WTC11 (cell line): ENCODE measurements around the gene STRN4.

Experiments
- CREB1 ChIP-seq: sonication (generic); formaldehyde crosslinking; IDR thresholded peaks from 2 replicates; pipeline ENCODE4 v1.8.0; 2023; ENCODE audit warnings: mild to moderate bottlenecking, missing genetic modification reagents
- ELF4 ChIP-seq: sonication (generic); formaldehyde crosslinking; IDR thresholded peaks from 2 replicates; pipeline ENCODE4 v1.8.1; 2022; ENCODE audit warnings: low read depth, mild to moderate bottlenecking, moderate library complexity, missing genetic modification reagents
- ESRRA ChIP-seq: sonication (generic); formaldehyde crosslinking; IDR thresholded peaks from 2 replicates; pipeline ENCODE4 v1.8.1; 2022; ENCODE audit warnings: mild to moderate bottlenecking, missing genetic modification reagents, borderline replicate concordance
- GTF2I ChIP-seq: fragments of 250-450 bp; sonication (Bioruptor Pico); conservative IDR thresholded peaks from 2 replicates; pipeline ENCODE4 v1.4.0; 2021; ENCODE audit warnings: mild to moderate bottlenecking
- JAZF1 ChIP-seq: fragments of 250-450 bp; sonication (Bioruptor Pico); IDR thresholded peaks from 2 replicates; pipeline ENCODE4 v1.9.0; 2021; ENCODE audit warnings: moderate library complexity, mild to moderate bottlenecking, inconsistent platforms
- NR2C2 ChIP-seq: sonication (generic); formaldehyde crosslinking; IDR thresholded peaks from 2 replicates; pipeline ENCODE4 v1.8.0; 2022; ENCODE audit warnings: mild to moderate bottlenecking, missing genetic modification reagents
- SMAD3 ChIP-seq: sonication (generic); formaldehyde crosslinking; IDR thresholded peaks from 2 replicates; pipeline ENCODE4 v1.8.0; 2022; ENCODE audit warnings: missing genetic modification reagents, mild to moderate bottlenecking, borderline replicate concordance
- TP53 ChIP-seq: sonication (generic); formaldehyde crosslinking; IDR thresholded peaks from 2 replicates; pipeline ENCODE4 v1.8.1; 2023; ENCODE audit warnings: mild to moderate bottlenecking, missing genetic modification reagents
- ZBTB21 ChIP-seq: sonication (generic); formaldehyde crosslinking; IDR thresholded peaks from 2 replicates; pipeline ENCODE4 v1.8.1; 2023; ENCODE audit warnings: mild to moderate bottlenecking, missing genetic modification reagents, borderline replicate concordance
- TF ChIP-seq, protein P1 (sequence below): fragments of 200-600 bp; IDR thresholded peaks from 2 replicates; pipeline ENCODE4 v1.8.0; 2022; ENCODE audit warnings: antibody characterized with exemption
- TF ChIP-seq, protein P2 (sequence below): sonication (generic); formaldehyde crosslinking; IDR thresholded peaks from 2 replicates; pipeline ENCODE4 v1.8.0; 2023; ENCODE audit warnings: mild to moderate bottlenecking, missing genetic modification reagents
- TF ChIP-seq, protein P3 (sequence below): sonication (generic); formaldehyde crosslinking; IDR thresholded peaks from 2 replicates; pipeline ENCODE4 v1.8.0; 2022; ENCODE audit warnings: mild to moderate bottlenecking, missing genetic modification reagents
- TF ChIP-seq, protein P4 (sequence below): sonication (generic); formaldehyde crosslinking; IDR thresholded peaks from 2 replicates; pipeline ENCODE4 v1.8.0; 2022; ENCODE audit warnings: mild to moderate bottlenecking, missing genetic modification reagents
- TF ChIP-seq, protein P5 (sequence below): sonication (generic); formaldehyde crosslinking; conservative IDR thresholded peaks from 2 replicates; pipeline ENCODE4 v1.8.1; 2022; ENCODE audit warnings: mild to moderate bottlenecking, missing genetic modification reagents

DNA sequence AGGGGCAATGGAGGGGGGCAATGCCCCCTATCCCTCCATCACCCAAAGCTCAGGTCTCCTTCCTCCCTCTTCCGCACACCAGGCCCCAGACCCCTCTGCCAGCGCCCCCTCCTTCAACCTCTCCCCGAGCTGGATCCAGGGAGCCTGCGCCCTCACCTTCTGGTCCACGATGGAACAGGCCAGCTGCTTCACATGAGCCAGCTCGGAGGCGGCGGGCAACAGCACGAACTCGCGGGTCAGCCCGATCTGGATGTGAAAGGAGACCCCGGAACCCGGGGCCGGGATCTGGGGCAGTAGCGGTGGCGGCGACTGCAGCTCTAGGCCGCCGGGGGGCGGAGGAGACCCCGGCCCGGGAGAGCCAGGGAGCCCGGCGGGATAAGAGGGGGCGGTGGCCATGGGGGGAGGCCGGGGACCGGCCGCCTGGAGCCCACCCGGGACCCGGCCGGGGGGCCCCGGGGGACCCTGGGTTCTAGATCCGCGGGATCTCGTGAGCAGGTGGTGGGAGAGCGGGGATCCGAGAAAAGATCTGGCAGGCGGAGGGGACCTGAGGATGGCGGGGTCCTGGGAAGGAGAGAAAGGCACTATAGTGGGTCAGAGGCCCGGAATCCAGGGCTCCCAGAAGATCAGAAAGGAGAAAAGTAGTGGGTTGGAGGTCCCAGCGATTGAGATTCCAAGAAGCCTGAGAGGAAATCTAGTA is 30.1 kb downstream of the STRN4 start:
- TF ChIP-seq, protein P1, sequence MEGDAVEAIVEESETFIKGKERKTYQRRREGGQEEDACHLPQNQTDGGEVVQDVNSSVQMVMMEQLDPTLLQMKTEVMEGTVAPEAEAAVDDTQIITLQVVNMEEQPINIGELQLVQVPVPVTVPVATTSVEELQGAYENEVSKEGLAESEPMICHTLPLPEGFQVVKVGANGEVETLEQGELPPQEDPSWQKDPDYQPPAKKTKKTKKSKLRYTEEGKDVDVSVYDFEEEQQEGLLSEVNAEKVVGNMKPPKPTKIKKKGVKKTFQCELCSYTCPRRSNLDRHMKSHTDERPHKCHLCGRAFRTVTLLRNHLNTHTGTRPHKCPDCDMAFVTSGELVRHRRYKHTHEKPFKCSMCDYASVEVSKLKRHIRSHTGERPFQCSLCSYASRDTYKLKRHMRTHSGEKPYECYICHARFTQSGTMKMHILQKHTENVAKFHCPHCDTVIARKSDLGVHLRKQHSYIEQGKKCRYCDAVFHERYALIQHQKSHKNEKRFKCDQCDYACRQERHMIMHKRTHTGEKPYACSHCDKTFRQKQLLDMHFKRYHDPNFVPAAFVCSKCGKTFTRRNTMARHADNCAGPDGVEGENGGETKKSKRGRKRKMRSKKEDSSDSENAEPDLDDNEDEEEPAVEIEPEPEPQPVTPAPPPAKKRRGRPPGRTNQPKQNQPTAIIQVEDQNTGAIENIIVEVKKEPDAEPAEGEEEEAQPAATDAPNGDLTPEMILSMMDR = no peak
- TF ChIP-seq SMAD3 (CRISPR knock-in tag) (no peak), ESRRA (CRISPR knock-in tag) (no peak), ELF4 (CRISPR knock-in tag) (no peak), TP53 (CRISPR knock-in tag) (no peak), GTF2I (CRISPR knock-in tag) (no peak), NR2C2 (CRISPR knock-in tag) (no peak), JAZF1 (no peak), ZBTB21 (CRISPR knock-in tag) (no peak), CREB1 (CRISPR knock-in tag) (no peak)
- TF ChIP-seq, protein P2, sequence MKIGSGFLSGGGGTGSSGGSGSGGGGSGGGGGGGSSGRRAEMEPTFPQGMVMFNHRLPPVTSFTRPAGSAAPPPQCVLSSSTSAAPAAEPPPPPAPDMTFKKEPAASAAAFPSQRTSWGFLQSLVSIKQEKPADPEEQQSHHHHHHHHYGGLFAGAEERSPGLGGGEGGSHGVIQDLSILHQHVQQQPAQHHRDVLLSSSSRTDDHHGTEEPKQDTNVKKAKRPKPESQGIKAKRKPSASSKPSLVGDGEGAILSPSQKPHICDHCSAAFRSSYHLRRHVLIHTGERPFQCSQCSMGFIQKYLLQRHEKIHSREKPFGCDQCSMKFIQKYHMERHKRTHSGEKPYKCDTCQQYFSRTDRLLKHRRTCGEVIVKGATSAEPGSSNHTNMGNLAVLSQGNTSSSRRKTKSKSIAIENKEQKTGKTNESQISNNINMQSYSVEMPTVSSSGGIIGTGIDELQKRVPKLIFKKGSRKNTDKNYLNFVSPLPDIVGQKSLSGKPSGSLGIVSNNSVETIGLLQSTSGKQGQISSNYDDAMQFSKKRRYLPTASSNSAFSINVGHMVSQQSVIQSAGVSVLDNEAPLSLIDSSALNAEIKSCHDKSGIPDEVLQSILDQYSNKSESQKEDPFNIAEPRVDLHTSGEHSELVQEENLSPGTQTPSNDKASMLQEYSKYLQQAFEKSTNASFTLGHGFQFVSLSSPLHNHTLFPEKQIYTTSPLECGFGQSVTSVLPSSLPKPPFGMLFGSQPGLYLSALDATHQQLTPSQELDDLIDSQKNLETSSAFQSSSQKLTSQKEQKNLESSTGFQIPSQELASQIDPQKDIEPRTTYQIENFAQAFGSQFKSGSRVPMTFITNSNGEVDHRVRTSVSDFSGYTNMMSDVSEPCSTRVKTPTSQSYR (CRISPR knock-in tag) = no peak
- TF ChIP-seq, protein P3, sequence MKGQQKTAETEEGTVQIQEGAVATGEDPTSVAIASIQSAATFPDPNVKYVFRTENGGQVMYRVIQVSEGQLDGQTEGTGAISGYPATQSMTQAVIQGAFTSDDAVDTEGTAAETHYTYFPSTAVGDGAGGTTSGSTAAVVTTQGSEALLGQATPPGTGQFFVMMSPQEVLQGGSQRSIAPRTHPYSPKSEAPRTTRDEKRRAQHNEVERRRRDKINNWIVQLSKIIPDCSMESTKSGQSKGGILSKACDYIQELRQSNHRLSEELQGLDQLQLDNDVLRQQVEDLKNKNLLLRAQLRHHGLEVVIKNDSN (CRISPR knock-in tag) = no peak
- TF ChIP-seq, protein P4, sequence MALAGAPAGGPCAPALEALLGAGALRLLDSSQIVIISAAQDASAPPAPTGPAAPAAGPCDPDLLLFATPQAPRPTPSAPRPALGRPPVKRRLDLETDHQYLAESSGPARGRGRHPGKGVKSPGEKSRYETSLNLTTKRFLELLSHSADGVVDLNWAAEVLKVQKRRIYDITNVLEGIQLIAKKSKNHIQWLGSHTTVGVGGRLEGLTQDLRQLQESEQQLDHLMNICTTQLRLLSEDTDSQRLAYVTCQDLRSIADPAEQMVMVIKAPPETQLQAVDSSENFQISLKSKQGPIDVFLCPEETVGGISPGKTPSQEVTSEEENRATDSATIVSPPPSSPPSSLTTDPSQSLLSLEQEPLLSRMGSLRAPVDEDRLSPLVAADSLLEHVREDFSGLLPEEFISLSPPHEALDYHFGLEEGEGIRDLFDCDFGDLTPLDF (CRISPR knock-in tag) = no peak
- TF ChIP-seq, protein P5, sequence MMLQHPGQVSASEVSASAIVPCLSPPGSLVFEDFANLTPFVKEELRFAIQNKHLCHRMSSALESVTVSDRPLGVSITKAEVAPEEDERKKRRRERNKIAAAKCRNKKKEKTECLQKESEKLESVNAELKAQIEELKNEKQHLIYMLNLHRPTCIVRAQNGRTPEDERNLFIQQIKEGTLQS (CRISPR knock-in tag) = no peak
